SK-N-SH (cell line): Measurements from ENCODE around the gene MARS1. TPM values are rescaled to one million over a fixed set of nuclear protein-coding genes. Genes with fewer than 3 reads are reported as not detected.

Source experiments
- CTCF ChIA-PET: fragments of 300-600, 350-600 bp; formaldehyde crosslinking; extraction: SDS; loops from one replicate; lab custom pipeline; 2021; lab: Yijun Ruan, JAX
- POLR2A ChIA-PET: fragments of 350-600 bp; sonication (Branson Sonifier 250); formaldehyde crosslinking; extraction: SDS; loops from one replicate; lab custom pipeline; 2020; ENCODE audit warnings: antibody characterized with exemption, inconsistent platforms; lab: Yijun Ruan, JAX
- DNase-seq: peaks from one replicate; pipeline ENCODE4 v3.0.0; 2012
- H2AFZ ChIP-seq: fragments of 200-600 bp; sonication (generic); 2 replicates; pipeline ENCODE4 v1.8.1; 2016; ENCODE audit warnings: antibody characterized with exemption, mild to moderate bottlenecking, low read depth
- H3F3A ChIP-seq: fragments of 200-600 bp; sonication (generic); replicated peaks from 2 replicates; pipeline ENCODE3; 2016; ENCODE audit warnings: antibody characterized with exemption, mild to moderate bottlenecking; ENCODE audit not compliant: insufficient read depth
- H3K27ac ChIP-seq, 2 experiments: fragments of 200-500 bp in 1 of 2; fragments of 200-600 bp in 1 of 2; sonication (Bioruptor generic) in 1 of 2; sonication (generic), shearing (Covaris generic) in 1 of 2; 2 replicates each; pipeline versions ENCODE4 v1.5.1 to v1.6.1; 2014 to 2016; ENCODE audit warnings: low read depth in 2 of 2, inconsistent platforms in 1 of 2, low read length in 1 of 2, mild to moderate bottlenecking in 1 of 2, mixed read lengths in 1 of 2
- H3K27me3 ChIP-seq: fragments of 200-600 bp; sonication (generic), shearing (Covaris generic); 2 replicates; pipeline ENCODE4 v1.6.1; 2016; ENCODE audit warnings: mixed run types; ENCODE audit not compliant: insufficient read depth
- H3K36me3 ChIP-seq, 2 experiments: fragments of 200-500 bp in 1 of 2; fragments of 200-600 bp in 1 of 2; sonication (Bioruptor generic) in 1 of 2; sonication (generic) in 1 of 2; replicated peaks in 1 of 2; 2 replicates each; pipeline versions ENCODE3 to v1.5.1; 2014 to 2016; ENCODE audit warnings: low read length in 1 of 2, mild to moderate bottlenecking in 1 of 2; ENCODE audit not compliant: insufficient read depth in 2 of 2, control insufficient read depth in 1 of 2
- H3K4me1 ChIP-seq, 2 experiments: fragments of 200-500 bp in 1 of 2; fragments of 200-600 bp in 1 of 2; sonication (Bioruptor generic) in 1 of 2; sonication (generic), shearing (Covaris generic) in 1 of 2; 2 replicates each; pipeline versions ENCODE4 v1.5.1 to v1.6.1; 2014 to 2016; ENCODE audit warnings: low read depth in 1 of 2, low read length in 1 of 2, mixed run types in 1 of 2; ENCODE audit not compliant: insufficient read depth in 2 of 2, control insufficient read depth in 1 of 2
- H3K4me2 ChIP-seq: fragments of 200-600 bp; sonication (generic), shearing (Covaris generic); 2 replicates; pipeline ENCODE4 v1.6.1; 2017; ENCODE audit warnings: mixed run types
- H3K4me3 ChIP-seq, 2 experiments: fragments of 200-500 bp in 1 of 2; fragments of 200-600 bp in 1 of 2; sonication (Bioruptor generic) in 1 of 2; sonication (generic), shearing (Covaris generic) in 1 of 2; 2 replicates each; pipeline versions ENCODE4 v1.5.1 to v1.8.1; 2014 to 2016; ENCODE audit warnings: low read depth in 2 of 2, inconsistent platforms in 1 of 2, low read length in 1 of 2, mild to moderate bottlenecking in 1 of 2, mixed read lengths in 1 of 2, moderate library complexity in 1 of 2
- H3K79me2 ChIP-seq: fragments of 200-600 bp; sonication (generic); 2 replicates; pipeline ENCODE4 v1.8.1; 2017; ENCODE audit warnings: mild to moderate bottlenecking; ENCODE audit not compliant: insufficient read depth
- H3K9ac ChIP-seq: fragments of 200-600 bp; sonication (generic); 2 replicates; pipeline ENCODE4 v1.6.1; 2017; ENCODE audit warnings: mixed run types
- H3K9me2 ChIP-seq: fragments of 200-600 bp; sonication (generic); 2 replicates; pipeline ENCODE4 v1.6.1; 2017; ENCODE audit warnings: mixed run types
- H3K9me3 ChIP-seq: fragments of 200-600 bp; sonication (generic); 2 replicates; pipeline ENCODE4 v1.6.1; 2017; ENCODE audit warnings: mixed run types, mild to moderate bottlenecking, moderate library complexity
- H4K20me1 ChIP-seq: fragments of 200-600 bp; sonication (generic); 2 replicates; pipeline ENCODE4 v1.6.1; 2017; ENCODE audit warnings: mild to moderate bottlenecking, mixed run types; ENCODE audit not compliant: insufficient read depth
- CHD2 ChIP-seq: fragments of 150-350 bp; IDR thresholded peaks from 2 replicates; pipeline ENCODE4 v1.6.1; 2018; ENCODE audit warnings: low read length; ENCODE audit not compliant: partially characterized antibody
- ELF1 ChIP-seq: IDR thresholded peaks from 2 replicates; pipeline ENCODE4 v1.4.0; 2012
- EP300 ChIP-seq, 2 experiments: IDR thresholded peaks; 2 replicates each; pipeline versions ENCODE4 v1.4.0 to v1.6.1; 2012; ENCODE audit warnings: borderline replicate concordance in 1 of 2, low read depth in 1 of 2, low read length in 1 of 2
- MAX ChIP-seq: IDR thresholded peaks from 2 replicates; pipeline ENCODE4 v1.4.0; 2012; ENCODE audit warnings: low read depth
- MXI1 ChIP-seq: IDR thresholded peaks from 2 replicates; pipeline ENCODE4 v1.6.1; 2012; ENCODE audit warnings: mild to moderate bottlenecking, low read depth, low read length, improper control_type of control experiment
- NFIC ChIP-seq: IDR thresholded peaks from 2 replicates; pipeline ENCODE4 v1.4.0; 2012; ENCODE audit warnings: borderline replicate concordance
- PBX3 ChIP-seq: IDR thresholded peaks from 2 replicates; pipeline ENCODE4; 2012
- RAD21 ChIP-seq: IDR thresholded peaks from 2 replicates; pipeline ENCODE4 v1.6.1; 2012; ENCODE audit warnings: mild to moderate bottlenecking, low read length
- REST ChIP-seq: IDR thresholded peaks from 2 replicates; pipeline ENCODE4 v1.6.1; 2012; ENCODE audit warnings: mild to moderate bottlenecking, low read depth, low read length, moderate library complexity
- RXRA ChIP-seq: IDR thresholded peaks from 2 replicates; pipeline ENCODE4 v1.4.0; 2012; ENCODE audit warnings: low read depth, mild to moderate bottlenecking, borderline replicate concordance
- SMC3 ChIP-seq: IDR thresholded peaks from 2 replicates; pipeline ENCODE4 v1.6.1; 2012; ENCODE audit warnings: low read depth, low read length, improper control_type of control experiment
- TCF12 ChIP-seq: IDR thresholded peaks from 2 replicates; pipeline ENCODE4 v1.4.0; 2012
- TEAD4 ChIP-seq: IDR thresholded peaks from 2 replicates; pipeline ENCODE4 v1.4.0; 2012; ENCODE audit warnings: mild to moderate bottlenecking, borderline replicate concordance; ENCODE audit not compliant: insufficient read depth
- ZBTB33 ChIP-seq: IDR thresholded peaks from 2 replicates; pipeline ENCODE4 v1.4.0; 2012; ENCODE audit warnings: low read depth, borderline replicate concordance
- WGBS: methylation state at CpG from one replicate; pipeline ENCODE4 v1.1.6; 2017; ENCODE audit warnings: low lambda C conversion rate; 5-methylcytosine and 5-hydroxymethylcytosine counted together
- polyA plus RNA-seq, 3 experiments: library from polyadenylated mRNA; depleted of rRNA; stranded (reverse); fragments of >200 nt; gene quantifications; 2 replicates each; pipeline ENCODE4 v1.2.3, GENCODE V29; 2012

MARS1 gene
- polyA plus RNA-seq, 1 of the 3 experiments (the other 2 are of a cell fraction) = 158 TPM

GRCh38 chr12:57465030-57465746 is 22.7 kb upstream of the MARS1 start:
- no peak overlapping the region for H3K9ac ChIP-seq
- peaks cover 39% of the 10 kb centered on the region for H3K27me3 ChIP-seq
- DNase-seq = no peak
- POLR2A ChIA-PET = no interaction called here
- no peaks in the 10 kb centered on the region for H3K36me3 ChIP-seq
- H3K9me2 ChIP-seq = no peaks in the 10 kb centered on the region
- WGBS = 57% methylated on average over 6 of the region's 6 CpGs
- H3K9me3 ChIP-seq = no peaks in the 10 kb centered on the region
- no peak for TF ChIP-seq PBX3
- TF ChIP-seq EP300 (IDR thresholded peaks at IDR 0.05; ENCODE audit: borderline replicate concordance in 1 of 2, low read depth in 1 of 2, low read length in 1 of 2) = no peak
- TF ChIP-seq MAX = no peak
- no peak for TF ChIP-seq ZBTB33
- no peak for TF ChIP-seq RAD21
- no peak for TF ChIP-seq NFIC
- TF ChIP-seq MXI1 = no peak
- TF ChIP-seq RXRA = no peak
- TF ChIP-seq SMC3 = no peak
- no peak for TF ChIP-seq TEAD4
- TF ChIP-seq TCF12 = no peak
- no peak for TF ChIP-seq ELF1
- no peak for TF ChIP-seq REST
- no peak for TF ChIP-seq CHD2
- TF ChIP-seq, all 33 proteins: peak for 0
- H3F3A ChIP-seq = peaks cover 3% of the 10 kb centered on the region
- H4K20me1 ChIP-seq = no peaks in the 10 kb centered on the region
- H3K4me2 ChIP-seq = no peak overlapping the region
- H3K27ac ChIP-seq = no peak overlapping the region
- H3K4me3 ChIP-seq = no peak overlapping the region
- CTCF ChIA-PET = interaction anchor here (0.6 to 5.8 kb wide), 6 partner anchors 10 to 1094 kb away, joined by 3 to 74 read pairs (median 3); partner anchors contain the start of genes INHBE and OS9
- peaks cover 0 to 16% of the 10 kb centered on the region in 2 experiments; a peak in 1 of 4 replicates for H3K4me1 ChIP-seq
- no peaks in the 10 kb centered on the region for H3K79me2 ChIP-seq
- H2AFZ ChIP-seq = no peak overlapping the region
